Measurements from ENCODE around the gene KLF11.

The KLF11 gene

DNA sequence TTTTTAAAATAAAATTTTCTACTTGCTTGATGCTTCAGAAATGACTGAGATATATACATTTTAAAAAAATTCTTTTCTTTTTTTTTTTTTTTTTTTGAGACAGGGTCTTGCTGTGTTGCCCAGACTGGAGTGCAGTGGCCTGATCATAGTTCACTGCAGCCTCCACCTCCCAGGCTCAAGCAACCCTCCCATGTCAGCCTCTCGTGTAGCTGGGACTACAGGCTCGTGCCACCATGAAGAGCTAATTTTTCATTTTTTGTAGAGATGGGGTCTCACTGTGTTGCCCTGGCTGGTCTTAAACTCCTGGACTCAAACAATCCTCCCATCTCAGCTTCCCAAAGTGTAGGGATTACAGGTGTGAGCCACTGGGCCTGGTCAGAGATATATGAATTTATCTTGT, 24.0 kb downstream of the KLF11 start:
- no peak for DNase-seq

DNA sequence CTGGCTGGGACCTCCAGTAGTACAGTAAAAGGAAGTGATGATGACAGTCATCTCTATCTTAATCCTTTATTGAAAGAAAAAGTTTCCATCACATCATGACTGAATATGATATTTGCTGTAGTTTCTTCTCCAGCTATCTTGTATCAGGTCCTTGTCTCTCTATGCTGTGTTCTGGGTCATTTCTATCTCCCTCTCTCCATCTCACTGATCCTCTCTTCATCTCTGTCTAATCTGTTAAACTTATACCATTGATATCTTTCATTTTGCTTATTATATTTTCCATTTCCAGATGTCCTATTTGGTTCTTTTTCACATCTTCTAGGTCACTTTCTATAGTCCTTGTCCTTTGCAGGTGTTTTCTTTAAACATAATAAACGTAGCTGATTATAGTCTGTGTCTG, 24.5 kb downstream of the KLF11 start:
- no peak for DNase-seq

DNA sequence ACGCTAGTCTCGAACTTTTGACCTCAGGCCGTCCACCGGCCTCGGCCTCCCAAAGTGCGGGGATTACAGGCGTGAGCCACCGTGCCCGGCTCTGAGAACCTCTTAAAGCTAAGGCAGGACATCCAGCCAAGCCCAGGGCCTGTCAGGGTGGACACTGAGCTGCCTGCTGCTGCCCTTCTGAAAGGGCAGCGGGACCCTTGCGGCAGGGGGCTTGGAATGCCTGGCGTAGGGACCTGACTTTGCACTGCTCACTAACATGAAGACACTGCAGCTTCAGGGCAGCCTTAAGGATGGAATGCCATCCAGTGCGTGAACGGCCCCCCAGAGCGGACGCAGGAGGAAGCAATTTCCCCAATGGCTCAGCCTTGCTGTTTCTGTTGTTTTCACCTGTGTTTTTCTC, 27.8 kb downstream of the KLF11 start:
- no peak for DNase-seq

DNA sequence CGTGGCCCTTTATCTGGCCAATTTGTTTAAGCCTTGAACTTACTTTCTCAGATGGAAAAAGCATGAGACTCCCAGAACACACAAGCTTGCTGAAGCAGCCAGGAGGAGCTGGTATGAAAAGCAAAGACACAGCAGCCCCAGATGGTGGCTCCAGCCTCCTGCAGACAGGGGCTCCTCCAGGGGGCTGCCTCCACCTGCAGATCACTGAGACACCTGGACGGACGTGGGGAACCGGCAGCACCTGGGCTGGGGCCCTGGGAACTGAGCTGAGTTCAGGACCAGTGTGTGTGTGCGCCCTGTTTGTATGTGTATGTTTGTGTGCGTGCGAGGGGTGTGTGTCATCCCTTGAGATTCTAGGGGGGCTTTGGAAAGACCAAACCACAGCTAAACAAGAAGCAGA, 28.2 kb downstream of the KLF11 start:
- no peak for DNase-seq

DNA sequence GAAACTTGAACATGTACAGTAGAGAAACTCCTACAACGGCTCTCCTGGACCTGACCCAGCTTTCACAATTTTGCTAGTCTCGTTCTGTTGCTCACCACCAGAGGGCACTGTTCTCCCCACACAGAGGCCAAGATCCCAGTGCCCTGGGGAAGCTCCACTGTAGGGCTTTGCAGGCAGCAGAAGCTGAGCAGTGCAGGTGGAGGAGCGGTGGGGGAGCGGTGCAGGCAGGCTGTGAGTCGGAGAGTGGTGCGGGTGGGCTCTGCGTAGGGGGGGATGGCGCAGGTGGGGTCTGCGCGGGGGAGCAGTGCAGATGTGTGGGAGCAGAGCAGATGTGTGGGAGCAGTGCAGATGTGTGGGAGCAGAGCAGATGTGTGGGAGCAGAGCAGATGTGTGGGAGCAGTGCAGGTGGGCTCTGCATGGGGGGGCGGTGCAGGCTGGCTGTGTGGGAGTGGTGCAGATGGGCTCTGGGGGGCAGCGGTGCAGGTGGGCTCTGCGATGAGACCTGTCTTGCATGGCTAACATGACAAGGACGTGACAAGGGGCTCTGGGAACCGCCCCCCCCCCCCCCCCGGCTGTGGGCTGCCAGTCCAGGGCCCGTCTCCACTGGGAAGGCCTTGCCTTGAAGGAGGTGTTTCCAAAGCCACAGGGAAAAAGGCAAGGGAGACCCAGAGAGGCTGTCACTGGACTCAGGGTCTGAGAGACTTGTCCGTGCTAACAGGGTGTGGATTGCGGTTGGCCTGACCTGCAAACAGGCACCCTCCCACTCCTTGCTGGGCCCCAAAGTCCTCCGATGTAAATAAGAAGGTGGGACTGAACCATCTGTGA, 29.5 kb downstream of the KLF11 start:
- no peak for DNase-seq

DNA sequence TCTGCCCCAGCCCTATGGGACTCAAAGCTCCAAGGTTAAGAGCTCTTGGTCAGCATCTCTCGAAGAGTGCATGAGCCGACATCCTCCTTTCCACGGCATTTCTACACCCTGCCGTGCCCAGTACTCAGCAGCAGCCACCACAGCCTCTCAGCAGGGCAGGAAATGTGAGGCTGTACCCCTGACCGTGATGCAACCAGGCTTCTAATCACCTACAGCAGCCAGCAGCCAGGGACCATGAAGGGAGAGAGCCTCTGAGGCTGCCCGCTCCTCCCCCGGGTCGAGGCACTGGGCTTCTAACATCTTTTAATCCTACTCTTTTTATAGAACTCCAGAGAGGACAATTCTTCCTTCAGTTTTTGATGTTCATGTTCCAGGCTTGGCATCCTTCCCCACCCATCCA, 30.4 kb downstream of the KLF11 start:
- no peak for DNase-seq

DNA sequence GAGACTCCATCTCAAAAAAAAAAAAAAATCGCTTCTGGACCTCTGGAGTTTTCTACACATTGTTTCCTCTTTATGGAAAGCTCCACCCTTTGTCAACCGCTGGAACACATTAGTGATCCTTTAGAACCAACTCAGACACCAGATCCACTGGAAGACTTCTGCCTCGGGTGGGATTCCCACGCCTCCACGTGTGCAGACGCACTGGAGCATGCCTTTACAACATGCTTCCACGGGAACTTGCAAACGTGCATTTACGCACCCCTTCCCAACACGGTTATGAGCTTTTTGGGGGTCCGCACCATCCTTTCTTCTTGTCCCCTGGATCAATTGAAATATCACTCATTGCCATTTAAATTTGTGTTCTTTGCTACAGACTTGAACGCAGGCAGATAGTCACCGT, 31.8 kb downstream of the KLF11 start:
- no peak for DNase-seq

DNA sequence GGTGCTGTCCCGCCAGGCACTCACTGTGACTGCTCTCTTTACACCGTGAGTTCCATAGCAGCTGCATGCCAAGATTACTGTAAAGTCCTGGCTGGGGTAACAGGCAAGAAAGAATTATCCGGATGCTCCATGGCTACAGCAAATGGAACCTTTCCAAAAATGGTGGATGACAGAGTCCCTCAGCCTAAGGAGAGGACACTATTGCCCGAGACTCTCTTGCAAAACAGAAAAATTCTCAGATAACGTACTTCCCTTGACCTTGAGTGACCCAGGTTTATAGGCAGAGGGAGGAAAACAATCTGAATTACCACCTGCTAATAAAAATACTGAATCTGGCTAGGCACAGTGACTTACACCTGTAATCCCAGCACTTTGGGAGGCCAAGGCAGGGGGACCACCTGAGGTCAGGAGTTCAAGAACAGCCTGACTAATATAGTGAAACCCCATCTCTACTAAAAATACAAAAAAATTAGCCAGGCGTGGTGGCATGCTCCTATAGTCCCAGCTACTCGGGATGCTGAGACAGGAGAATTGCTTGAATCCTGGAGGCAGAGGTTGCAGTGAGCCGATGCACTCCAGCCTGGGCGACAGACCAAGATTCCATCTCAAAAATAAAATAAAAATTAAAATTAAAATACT, 32.3 kb downstream of the KLF11 start:
- DNase-seq: no peak

DNA sequence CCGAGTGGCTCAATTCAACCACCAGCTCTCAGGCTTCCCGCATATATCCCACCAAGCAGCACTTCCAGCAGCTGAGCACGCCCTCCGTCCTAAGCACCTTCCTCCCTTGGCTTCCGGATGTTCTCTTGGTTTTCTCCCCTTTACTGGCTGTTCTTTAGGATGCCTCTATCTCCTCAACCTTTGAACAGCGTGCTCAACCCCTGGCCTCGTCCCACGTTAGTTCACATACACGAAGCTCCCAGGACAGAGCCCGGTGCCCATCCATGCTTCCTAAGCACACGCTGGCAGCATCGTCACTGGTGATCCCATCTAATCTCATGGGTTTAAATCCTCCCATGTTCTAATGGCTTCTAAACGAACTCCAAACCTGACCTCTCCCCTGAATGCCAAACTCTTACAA, 33.2 kb downstream of the KLF11 start:
- no peak for DNase-seq

DNA sequence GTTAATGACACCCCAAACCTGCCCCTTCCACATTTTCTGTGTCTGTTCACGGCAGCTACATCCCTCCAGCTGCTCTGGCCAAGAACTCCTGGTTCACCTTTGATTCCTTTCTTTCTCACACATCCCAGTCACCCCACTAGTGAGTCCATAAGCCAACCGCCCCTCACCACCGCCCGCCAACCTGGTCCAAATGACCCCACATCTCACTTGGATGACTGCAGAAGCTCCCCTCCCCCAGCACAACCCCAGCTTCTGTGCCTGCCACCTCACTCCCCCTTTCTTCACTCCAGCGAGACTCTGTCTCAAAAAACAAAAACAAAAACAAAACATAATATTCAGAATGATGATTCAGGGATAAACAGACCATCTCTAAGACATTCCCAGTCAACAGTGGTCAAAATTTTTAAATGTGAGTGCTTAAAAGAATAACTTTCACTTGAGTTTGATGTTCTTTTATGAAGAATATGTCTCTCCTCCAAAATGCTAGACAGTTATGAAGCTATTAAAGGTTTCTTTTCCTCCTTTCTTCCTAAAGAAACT, 33.7 kb downstream of the KLF11 start:
- DNase-seq: no peak

DNA sequence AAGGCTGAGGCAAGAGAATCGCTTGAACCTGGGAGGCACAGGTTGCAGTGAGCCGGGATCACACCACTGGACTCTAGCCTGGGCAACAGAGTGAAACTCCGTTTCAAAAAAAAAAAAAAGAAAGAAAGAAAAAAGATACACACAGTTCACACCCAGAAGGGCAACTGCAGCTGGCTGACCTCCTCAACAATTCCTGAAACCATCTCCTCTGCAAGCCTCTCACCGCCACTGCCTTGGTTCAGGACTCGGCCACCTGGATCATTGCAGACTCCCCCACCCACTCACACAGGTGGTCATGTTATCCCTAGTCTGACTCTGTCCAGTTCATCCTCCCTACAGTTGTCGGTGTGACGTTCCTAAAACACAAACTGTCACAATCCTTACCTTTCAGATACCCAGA, 34.7 kb downstream of the KLF11 start:
- no peak for DNase-seq

DNA sequence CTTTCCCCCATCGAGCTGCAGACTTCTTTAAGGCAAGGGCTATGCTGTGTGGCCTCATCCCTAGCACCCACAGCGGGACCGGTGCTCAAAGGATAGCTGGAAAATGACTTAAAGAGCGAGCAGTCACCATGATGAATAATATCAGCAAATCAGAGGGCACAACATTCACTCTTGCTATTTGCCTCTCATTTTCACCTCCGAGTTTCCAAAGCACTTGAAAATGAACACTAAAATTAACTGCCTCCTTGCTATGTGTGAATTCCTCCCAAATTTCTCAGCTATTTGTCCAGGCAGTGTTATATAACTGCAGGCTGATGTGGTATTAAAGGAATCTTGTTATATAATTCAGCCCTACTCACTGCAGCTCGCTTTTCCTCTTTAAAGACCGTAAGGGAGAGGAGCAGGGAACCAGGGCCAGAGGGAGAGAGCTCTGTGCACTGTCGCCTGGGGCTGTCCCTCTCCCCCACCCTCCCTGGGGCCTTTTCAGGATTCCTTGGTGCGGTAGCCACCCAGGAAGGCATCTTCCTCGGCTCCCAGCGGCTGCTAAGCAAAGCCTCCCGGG, 35.4 kb downstream of the KLF11 start:
- no peak for DNase-seq

DNA sequence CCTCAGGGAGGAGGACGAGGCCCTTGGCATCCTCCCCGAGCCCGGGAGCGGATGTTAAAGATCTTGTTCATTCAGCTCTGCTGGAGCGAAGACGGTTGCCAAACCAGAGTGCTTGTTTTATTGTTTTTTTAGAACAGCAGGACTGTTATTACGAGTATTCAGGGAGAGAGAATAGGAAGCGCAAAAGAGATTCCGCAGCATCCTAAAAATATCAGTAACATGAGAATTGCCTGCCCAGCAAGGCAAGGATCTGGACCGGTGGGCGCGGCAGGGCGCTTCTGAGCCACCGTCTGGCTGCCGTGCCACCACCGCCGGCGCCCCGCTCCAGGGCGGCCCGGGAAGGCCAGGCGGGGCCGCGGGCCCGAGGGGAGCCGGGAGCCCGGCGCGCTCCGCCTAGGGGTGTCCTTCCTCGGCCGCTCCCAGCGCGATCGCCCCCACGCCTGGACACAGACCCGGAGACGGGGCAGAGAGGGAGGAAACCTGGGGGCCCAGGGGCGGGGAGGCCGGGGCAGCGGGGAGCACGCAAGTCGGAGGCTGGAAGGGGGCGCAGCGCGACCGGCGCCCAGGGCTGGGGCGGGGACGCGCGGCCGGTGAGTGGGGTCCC, 36.0 kb downstream of the KLF11 start:
- DNase-seq: no peak

DNA sequence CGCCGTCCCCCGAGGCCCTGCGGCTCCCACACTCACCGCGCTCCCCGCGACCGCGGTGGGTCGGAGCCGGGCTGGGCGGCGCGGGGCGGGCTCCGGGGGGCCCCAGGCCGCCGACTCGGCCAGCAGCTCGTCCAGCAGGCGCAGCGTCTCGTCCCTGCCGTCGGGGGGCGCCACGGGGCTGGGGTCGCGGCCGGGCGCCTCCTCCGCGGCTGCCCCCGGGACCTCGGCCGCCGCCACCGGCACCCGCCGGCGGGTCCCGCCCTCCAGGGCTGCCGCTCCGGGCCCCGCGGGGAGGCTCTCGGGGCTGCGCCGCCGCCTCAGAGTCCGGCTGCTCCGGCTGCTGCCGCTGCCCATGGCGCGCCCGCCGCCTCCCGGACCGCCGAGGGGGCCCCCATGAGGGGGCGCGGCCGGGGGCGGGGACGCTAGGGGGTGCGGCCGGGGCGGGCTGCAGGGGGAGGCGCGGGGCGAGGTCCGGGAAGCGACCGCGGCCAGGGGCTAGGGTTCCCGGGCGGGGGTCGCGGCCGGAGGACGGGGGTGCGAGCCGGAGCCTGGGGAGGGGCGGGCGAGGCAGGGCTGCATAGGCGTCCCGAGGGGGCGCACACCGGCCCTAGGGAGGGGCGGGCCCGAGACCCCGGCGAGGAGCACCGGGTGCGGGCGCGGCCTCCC, 36.7 kb downstream of the KLF11 start, which contains the start of gene CYS1:
TSS of gene CYS1 (minus strand) at position 542 of the 666 bp plus-strand sequence. CDS start at position 354, 188 bp downstream.
- no peak for DNase-seq

DNA sequence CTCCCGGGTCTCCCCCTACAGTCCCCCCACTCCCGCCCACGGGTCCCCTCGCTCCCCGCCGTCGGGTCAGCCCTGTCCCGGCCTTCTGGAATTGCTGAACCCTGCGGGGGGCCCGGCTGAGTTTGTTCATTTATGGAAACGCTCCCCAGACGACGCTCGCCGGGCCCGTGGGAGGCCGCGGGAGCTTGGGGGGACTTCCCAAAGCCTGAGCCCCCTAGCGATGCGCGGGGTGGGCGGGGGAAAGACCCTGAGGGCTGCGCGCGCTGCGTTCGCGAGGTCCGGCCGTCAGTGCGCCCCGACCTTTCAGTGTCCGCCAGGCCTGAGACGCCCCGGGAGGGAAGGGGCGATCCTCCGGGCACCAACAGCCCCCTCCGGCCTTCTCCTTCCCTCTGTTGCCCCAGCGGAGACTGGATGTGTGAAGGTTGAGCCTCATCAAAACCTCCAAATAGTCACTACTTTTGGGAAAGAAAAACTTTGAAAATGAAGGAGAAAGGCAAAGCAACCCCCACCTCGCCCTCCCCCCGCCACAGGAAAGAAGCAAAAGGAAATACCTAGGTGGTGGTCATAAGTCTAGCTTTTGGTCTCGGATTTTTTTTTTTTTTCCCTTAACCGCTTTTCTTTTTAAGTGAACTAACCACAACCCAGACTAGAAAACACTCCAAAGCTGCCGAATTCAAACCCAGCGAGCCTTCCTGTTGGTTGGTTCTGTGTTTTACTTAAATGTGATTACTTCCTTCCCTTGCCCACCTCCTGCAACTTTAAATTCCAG, 37.4 kb downstream of the KLF11 start:
- DNase-seq: no peak

DNA sequence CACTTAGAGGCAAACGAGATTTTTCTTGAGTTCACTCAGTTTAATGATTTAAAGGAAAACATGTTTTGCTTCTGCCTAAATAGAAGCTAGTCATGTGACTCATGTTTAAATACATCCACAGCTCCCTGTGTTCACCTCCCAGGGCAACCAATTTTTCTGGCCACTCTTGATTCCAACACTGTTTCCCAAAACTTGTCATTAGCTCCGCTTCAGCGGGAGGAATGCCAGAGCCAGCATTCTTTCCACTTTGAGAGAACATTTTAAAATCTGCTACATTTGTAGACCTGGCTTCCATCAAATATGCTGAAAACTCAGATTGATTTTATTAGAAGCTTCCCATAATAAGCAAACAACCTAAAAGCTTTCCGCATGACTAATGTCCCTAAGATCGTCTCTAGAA, 39.7 kb downstream of the KLF11 start:
- no peak for DNase-seq

DNA sequence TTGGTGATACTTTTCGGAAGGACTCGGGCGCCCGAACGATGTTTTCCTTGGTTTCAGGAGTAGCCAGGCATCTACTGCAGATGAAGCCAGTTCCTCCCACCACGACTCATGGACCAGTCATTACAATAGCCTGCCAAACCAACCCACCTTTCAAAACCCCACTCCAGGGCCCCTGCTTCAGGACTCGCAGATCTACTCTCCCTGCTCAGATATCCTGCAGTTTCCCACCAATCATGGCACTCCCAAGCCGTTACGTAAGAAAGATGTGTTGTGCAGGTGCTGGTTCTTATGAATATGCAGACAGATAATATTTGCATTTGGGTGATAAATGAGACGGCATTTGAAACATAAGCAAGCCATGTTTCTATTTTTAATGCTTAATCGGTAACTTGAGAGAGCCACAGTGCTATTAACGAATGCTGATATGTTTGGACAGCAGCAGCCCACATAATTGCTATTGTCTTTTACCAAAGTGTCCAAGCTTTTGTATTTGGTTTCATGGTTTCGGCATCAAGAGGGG, 40.4 kb downstream of the KLF11 start:
- no peak for DNase-seq

DNA sequence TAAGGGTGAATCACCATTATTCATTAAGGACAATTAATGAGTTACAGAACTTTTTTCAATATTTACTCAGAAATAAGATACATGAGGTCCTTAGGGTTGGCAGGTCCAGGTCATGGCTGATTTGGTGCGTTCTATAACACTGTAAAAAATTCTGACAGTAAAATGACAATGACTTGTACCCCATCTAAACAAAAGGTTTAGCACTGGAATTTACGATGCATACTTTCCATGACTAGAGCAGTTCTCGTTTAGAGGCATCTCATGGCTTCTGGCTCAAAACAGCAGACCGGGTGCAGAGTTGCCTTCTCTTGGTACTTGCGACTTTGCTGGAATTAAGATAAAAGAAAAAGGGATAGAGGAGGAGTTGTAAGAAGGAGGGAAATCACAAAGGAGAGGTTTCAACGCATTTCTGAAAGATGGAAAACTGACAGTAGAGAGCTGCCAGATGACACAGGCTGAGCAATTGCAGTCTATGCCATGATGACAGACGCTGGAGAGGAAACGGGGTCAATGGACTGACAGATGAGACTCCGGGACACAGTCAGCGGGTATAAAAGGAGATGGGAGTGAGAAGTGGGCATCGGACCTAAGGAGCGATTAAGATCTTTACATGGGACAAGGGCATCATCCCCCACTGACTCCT, 41.0 kb downstream of the KLF11 start:
- no peak for DNase-seq

DNA sequence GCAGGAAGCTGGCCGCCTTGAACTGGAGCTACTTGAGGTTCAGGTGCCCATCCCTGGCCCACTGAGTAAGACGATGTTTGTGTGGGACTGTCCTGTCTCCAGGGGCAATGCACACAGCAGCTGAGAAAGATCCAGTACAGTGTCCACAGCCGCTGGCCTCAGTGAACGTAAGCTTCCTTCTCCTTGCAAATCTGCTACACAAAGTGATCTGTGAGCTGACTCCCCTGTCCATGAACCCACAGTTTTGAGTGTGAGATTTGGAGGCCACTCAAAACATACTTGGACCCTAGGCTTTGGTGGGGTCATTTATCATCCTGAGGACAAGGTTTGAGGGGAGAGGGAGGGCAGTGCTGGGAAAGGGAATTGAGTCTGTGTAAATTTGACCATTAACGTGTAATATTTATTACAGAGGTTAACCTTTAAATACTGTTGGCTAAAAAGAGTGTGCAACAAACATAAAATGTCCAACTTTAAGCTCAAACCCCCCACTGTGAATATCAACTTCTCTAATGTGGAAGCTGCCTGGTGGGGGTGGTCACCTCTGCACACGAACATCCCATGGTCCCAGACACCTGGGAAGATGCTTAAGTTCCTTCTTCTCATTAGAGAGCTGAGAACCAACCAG, 41.8 kb downstream of the KLF11 start:
- no peak for DNase-seq

DNA sequence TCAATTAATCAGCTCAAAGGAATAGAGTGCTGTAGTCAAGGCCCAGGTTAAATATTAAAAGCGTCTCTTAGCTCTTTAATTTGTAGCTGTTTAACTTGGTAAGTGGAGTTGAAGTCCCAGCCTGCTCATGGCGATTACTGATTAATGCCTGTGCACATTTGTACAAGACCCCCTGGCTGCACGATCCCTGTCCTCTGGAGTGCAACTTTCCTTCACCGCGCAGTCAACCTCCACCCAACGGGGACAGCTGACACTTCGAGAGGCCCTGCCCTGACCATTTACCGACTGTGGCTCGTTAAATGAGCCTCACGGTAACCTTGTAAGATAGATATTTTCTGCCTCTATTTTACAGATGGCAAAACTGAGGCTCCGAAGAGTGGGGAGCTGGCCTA, 42.3 kb downstream of the KLF11 start:
- no peak for DNase-seq

DNA sequence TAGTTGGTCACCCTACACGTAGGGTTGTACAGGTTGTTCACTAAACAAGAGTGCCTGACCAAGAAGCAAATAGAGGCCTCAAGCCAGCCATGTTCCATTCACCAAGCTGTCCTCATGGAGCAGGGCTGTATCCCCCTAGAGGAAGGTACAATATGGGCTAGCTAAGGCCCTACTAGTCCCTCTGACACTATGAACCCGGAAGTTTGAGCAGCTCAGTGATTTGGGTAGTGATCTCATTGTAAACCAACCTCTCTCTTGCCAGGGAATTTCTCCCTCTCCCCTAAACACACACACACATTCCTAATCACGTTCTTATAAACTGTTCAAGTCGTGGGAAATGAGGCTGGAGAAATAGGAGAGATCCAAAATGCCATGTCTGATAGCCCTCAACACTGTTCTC, 43.6 kb downstream of the KLF11 start:
- DNase-seq: no peak
